ENCODE measurements around the gene TPR. TPM values are rescaled to one million over a fixed set of nuclear protein-coding genes. Genes with fewer than 3 reads are reported as not detected.

The TPR gene
- polyA plus RNA-seq, 1 donor (not counting 4 experiments of a cell fraction or from before 2014, with no cell fraction given): 46.8 TPM

DNA sequence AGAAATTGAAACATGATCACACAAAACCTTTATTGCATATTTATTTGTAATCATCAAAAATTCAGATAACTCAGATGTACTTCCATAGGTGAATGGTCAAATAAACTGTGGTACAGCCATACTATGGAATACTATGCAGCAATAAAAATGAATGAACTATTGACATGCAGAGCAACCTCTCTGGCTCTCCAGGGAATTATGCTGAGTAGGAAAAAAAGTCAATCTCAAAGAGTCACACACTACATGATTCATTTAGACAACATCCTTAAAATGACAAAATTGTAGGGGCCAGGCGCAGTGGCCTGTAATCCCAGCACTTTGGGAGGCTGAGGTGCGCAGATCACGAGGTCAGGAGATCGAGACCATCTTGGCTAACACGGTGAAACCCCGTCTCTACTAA lies 104.0 kb downstream of the TPR start:
- Histone ChIP-seq H3K27me3 (ENCODE audit: control insufficient read depth, extremely low read depth, insufficient read depth, low read length) (no peaks in the 10 kb centered on the region), H3K9me3 (ENCODE audit: control insufficient read depth, low read depth, low read length) (no peaks in the 10 kb centered on the region), H3K9me1 (ENCODE audit: control insufficient read depth, extremely low read depth, insufficient read depth, low read length) (no peaks in the 10 kb centered on the region), H2AFZ (ENCODE audit: control insufficient read depth, low read length) (no peak overlapping the region), H3K4me3 (ENCODE audit: control insufficient read depth in 2 of 3, extremely low read depth in 1 of 3, insufficient read depth in 2 of 3, low read depth in 1 of 3, low read length in 3 of 3) (no peak overlapping the region), H3K9ac (ENCODE audit: control insufficient read depth, extremely low read depth, insufficient read depth, low read length) (no peak overlapping the region), H4K20me1 (ENCODE audit: control insufficient read depth, extremely low read depth, insufficient read depth, low read length) (no peaks in the 10 kb centered on the region), H3K4me2 (ENCODE audit: control insufficient read depth, extremely low read depth, insufficient read depth, low read depth, low read length) (no peak overlapping the region), H3K79me2 (ENCODE audit: control insufficient read depth, insufficient read depth, low read length) (no peaks in the 10 kb centered on the region), H3K27ac (ENCODE audit: control insufficient read depth, insufficient read depth, low read length) (no peak overlapping the region), H3K36me3 (ENCODE audit: control insufficient read depth in 2 of 2, extremely low read depth in 1 of 2, insufficient read depth in 2 of 2, low read length in 2 of 2) (no peaks in the 10 kb centered on the region), H3K4me1 (ENCODE audit: control insufficient read depth, extremely low read depth, insufficient read depth, low read length) (no peaks in the 10 kb centered on the region)
- FAIRE-seq: no peak
- no peak for TF ChIP-seq EZH2 (IDR thresholded peaks at IDR 0.05; ENCODE audit: low read length)
- TF ChIP-seq, protein P1, sequence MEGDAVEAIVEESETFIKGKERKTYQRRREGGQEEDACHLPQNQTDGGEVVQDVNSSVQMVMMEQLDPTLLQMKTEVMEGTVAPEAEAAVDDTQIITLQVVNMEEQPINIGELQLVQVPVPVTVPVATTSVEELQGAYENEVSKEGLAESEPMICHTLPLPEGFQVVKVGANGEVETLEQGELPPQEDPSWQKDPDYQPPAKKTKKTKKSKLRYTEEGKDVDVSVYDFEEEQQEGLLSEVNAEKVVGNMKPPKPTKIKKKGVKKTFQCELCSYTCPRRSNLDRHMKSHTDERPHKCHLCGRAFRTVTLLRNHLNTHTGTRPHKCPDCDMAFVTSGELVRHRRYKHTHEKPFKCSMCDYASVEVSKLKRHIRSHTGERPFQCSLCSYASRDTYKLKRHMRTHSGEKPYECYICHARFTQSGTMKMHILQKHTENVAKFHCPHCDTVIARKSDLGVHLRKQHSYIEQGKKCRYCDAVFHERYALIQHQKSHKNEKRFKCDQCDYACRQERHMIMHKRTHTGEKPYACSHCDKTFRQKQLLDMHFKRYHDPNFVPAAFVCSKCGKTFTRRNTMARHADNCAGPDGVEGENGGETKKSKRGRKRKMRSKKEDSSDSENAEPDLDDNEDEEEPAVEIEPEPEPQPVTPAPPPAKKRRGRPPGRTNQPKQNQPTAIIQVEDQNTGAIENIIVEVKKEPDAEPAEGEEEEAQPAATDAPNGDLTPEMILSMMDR (optimal IDR thresholded peaks at IDR 0.05 in 1 of 3, IDR thresholded peaks at IDR 0.05 in 1 of 3, conservative IDR thresholded peaks at IDR 0.05 in 1 of 3; ENCODE audit: extremely low read depth in 1 of 3, insufficient read depth in 2 of 3, low read length in 3 of 3): no peak
- dilution Hi-C loops (cut with MboI; ENCODE audit: extremely low pct_ligation_motif_present, low sequenced_read_pairs): no loop called here
- no peak for DNase-seq (ENCODE audit: low read depth, low spot score)

Other genes with a start within 250 kb of the TPR start
- 0.04 to 0.05 TPM in 2 of 3 replicates, not detected in the other for gene PRG4, start 79.0 kb downstream of the TPR start, polyA plus RNA-seq
- gene ODR4, start 585 bp upstream of the TPR start, polyA plus RNA-seq: 10.7 to 20.0 TPM (median 15.0 TPM) in 3 replicates
- gene PDC, start 85.9 kb upstream of the TPR start, polyA plus RNA-seq: not detected in 3 replicates

Data from keratinocyte (primary cell).